Stimulated activated memory B cell treated with anti-CD40 and anti-IgM and Interleukin-4, amounts not matched to agents 10 μg/mL and 1 μg/mL and 100 μg/mL, for 72 hours (primary cell): ENCODE data around the gene WDR45.
A peak's percentile ranks its signal among the peaks of the same experiment; 100 is the strongest.

Source experiments
- ATAC-seq: fragments of 150-1000 bp; cut with Tn5 transposase; 2 replicates; pipeline ENCODE4 v1.10.0; 2021
- H3K27ac Mint-ChIP-seq: one replicate; pipeline ENCODE4 v1.8.0; 2022; ENCODE audit warnings: mild to moderate bottlenecking, mixed read lengths
- H3K27me3 Mint-ChIP-seq: one replicate; pipeline ENCODE4 v1.8.0; 2022; ENCODE audit warnings: mixed read lengths
- H3K36me3 Mint-ChIP-seq: one replicate; pipeline ENCODE4 v1.8.0; 2022; ENCODE audit warnings: mixed read lengths
- H3K4me1 Mint-ChIP-seq: one replicate; pipeline ENCODE4 v1.8.0; 2022; ENCODE audit warnings: mixed read lengths
- H3K4me3 Mint-ChIP-seq: one replicate; pipeline ENCODE4 v1.8.0; 2022; ENCODE audit warnings: mild to moderate bottlenecking, moderate library complexity, mixed read lengths
- H3K9me3 Mint-ChIP-seq: one replicate; pipeline ENCODE4 v1.8.0; 2022; ENCODE audit warnings: mixed read lengths

Gene WDR45

DNA sequence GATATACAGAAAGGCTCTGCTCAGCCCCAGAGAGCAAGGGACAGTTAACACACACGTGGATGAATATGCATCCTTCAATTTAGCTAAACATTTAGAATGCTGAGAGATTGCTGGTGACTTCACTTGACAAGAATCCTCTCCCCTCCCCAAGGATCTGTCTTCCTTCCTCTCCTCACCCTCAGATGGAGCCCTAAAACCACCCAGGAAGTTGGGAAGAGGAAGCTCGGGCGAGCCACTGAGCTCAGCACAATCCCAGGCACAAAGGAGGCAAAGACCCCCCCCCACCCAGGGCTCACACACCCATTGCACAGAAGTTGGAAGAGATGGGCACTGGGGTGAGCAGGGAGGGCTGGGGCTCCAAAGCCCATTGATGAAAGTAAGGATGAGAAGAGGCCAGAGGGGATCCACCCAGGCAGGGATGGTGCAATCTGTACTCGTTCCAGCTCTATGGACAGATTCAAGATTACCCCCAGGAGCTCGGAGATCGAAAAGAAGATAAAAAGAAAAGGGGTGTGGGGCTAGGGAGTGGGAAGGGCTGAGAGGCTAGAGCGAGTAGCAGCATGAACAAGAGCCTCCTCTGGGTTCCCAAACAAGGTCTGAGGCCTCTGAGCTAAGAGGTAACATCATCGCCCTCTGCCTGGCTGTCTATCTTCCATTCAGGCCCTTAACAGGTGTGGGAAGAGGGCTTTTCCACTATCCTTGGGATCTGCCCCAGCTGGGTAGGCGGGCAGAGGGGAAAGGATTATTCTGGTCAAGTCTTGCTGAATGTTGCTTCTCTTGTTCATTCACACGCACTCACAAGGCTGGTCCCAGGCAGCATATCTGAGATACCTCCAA lies 37.7 kb downstream of the WDR45 start:
- H3K27ac Mint-ChIP-seq = peak overlapping the region; percentile 89
- no peaks in the 10 kb centered on the region for H3K9me3 Mint-ChIP-seq
- peaks cover 18% of the 10 kb centered on the region for H3K36me3 Mint-ChIP-seq
- ATAC-seq = no peak
- H3K4me3 Mint-ChIP-seq = peak overlapping the region; percentile 91
- peaks cover 36% of the 10 kb centered on the region for H3K4me1 Mint-ChIP-seq
- H3K27me3 Mint-ChIP-seq = no peaks in the 10 kb centered on the region

DNA sequence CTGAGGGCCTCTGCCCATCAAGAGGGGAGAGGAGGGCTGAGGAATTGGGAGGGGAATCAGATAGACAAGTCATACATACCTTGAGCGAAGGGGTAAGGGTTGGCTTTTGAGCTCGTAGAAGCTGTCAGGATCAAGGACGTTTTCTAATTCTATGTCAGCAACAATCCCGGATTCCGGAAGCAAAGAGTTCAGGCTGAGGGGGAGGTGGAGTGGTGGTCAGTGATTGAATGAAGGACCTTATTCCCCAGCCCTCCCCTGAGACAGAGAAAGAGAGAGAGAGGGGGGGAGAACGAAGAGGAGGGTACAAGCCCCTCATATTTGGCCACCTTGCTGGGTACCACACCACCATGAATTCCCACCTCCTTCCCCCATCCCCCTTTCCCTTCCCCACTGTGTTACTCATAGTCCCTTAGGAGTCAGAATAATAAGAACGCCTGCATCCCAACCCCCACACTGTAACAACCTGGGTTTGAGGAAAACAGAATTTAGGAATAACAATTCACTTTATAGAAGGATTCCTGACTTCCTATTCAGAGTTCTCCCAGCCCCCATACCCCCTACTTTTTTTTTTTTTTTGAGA lies 39.2 kb downstream of the WDR45 start:
- ATAC-seq = no peak
- no peaks in the 10 kb centered on the region for H3K9me3 Mint-ChIP-seq
- H3K27ac Mint-ChIP-seq = peak overlapping the region; percentile 75
- H3K36me3 Mint-ChIP-seq = peaks cover 18% of the 10 kb centered on the region
- H3K4me3 Mint-ChIP-seq = peak overlapping the region; percentile 31
- H3K27me3 Mint-ChIP-seq = no peaks in the 10 kb centered on the region
- H3K4me1 Mint-ChIP-seq = peaks cover 36% of the 10 kb centered on the region

GRCh38 chrX:49039598-49040375 lies 39.9 kb downstream of the WDR45 start:
- H3K36me3 Mint-ChIP-seq = peaks cover 20% of the 10 kb centered on the region
- H3K4me1 Mint-ChIP-seq = peaks cover 36% of the 10 kb centered on the region
- peak overlapping the region; percentile 75 for H3K27ac Mint-ChIP-seq
- no peaks in the 10 kb centered on the region for H3K9me3 Mint-ChIP-seq
- ATAC-seq = no peak
- H3K4me3 Mint-ChIP-seq = peak overlapping the region; percentile 31
- no peaks in the 10 kb centered on the region for H3K27me3 Mint-ChIP-seq

- Mint-ChIP-seq H3K27me3 (no peaks in the 10 kb centered on the region), H3K4me1 (peaks cover 36% of the 10 kb centered on the region), H3K27ac (no peak overlapping the region), H3K9me3 (no peaks in the 10 kb centered on the region), H3K4me3 (no peak overlapping the region), H3K36me3 (peaks cover 36% of the 10 kb centered on the region)
- no peak for ATAC-seq
Observed at GRCh38 chrX:49037883-49038475, 41.7 kb downstream of the WDR45 start.

- H3K4me3 Mint-ChIP-seq = no peak overlapping the region
- H3K4me1 Mint-ChIP-seq = no peaks in the 10 kb centered on the region
- peaks cover 36% of the 10 kb centered on the region for H3K36me3 Mint-ChIP-seq
- H3K9me3 Mint-ChIP-seq = no peaks in the 10 kb centered on the region
- no peak for ATAC-seq
- no peaks in the 10 kb centered on the region for H3K27me3 Mint-ChIP-seq
- H3K27ac Mint-ChIP-seq = no peak overlapping the region
Observed at GRCh38 chrX:49030283-49030682, 49.4 kb downstream of the WDR45 start.

GRCh38 chrX:49029876-49030275 lies 49.8 kb downstream of the WDR45 start:
- ATAC-seq = no peak
- Mint-ChIP-seq H3K27ac (no peak overlapping the region), H3K4me3 (no peak overlapping the region), H3K4me1 (no peaks in the 10 kb centered on the region), H3K36me3 (peaks cover 35% of the 10 kb centered on the region), H3K27me3 (no peaks in the 10 kb centered on the region), H3K9me3 (no peaks in the 10 kb centered on the region)
